BJ (cell line): Measurements from ENCODE around the gene IL13. TPM values are rescaled to one million over a fixed set of nuclear protein-coding genes. Genes with fewer than 3 reads are reported as not detected.

ENCODE experiments used
- CTCF ChIA-PET: fragments of 350-600 bp; formaldehyde crosslinking; extraction: SDS; loops from one replicate; lab custom pipeline; 2021; ENCODE audit warnings: antibody characterized with exemption, inconsistent platforms; lab: Yijun Ruan, JAX
- POLR2A ChIA-PET: fragments of 300-600 bp; sonication (Branson Sonifier 250); formaldehyde crosslinking; extraction: SDS; loops from one replicate; lab custom pipeline; 2021; ENCODE audit warnings: antibody characterized with exemption; lab: Charles Lee
- DNase-seq: peaks from one replicate; pipeline ENCODE4 v3.0.0-alpha.2; 2011; ENCODE audit warnings: low read depth
- H3K27me3 ChIP-seq: 2 replicates; pipeline ENCODE4 v1.6.0; 2011; ENCODE audit warnings: low read length; ENCODE audit not compliant: control insufficient read depth, insufficient read depth
- H3K36me3 ChIP-seq: 2 replicates; pipeline ENCODE4 v1.5.1; 2011; ENCODE audit warnings: low read length; ENCODE audit not compliant: control insufficient read depth, insufficient read depth
- H3K4me3 ChIP-seq: 2 replicates; pipeline ENCODE4 v1.5.1; 2011; ENCODE audit warnings: low read depth, mild to moderate bottlenecking, control low read depth, low read length
- CTCF ChIP-seq: IDR thresholded peaks from 2 replicates; pipeline ENCODE4 v1.5.1; 2011; ENCODE audit warnings: low read depth, mild to moderate bottlenecking, control low read depth, inconsistent platforms, low read length, moderate library complexity; ENCODE audit not compliant: insufficient read depth
- polyA plus RNA-seq: library from polyadenylated mRNA; depleted of rRNA; stranded (reverse); fragments of >200 nt; gene quantifications from 2 replicates; pipeline ENCODE4 v1.2.3, GENCODE V29; 2011

IL13 gene
- polyA plus RNA-seq, 1 experiment, result not detected

GRCh38 chr5:132667761-132668705, 10.1 kb downstream of the IL13 start:
- POLR2A ChIA-PET, result no interaction called here
- DNase-seq, result no peak
- no peak for TF ChIP-seq CTCF
- CTCF ChIA-PET, result no interaction called here
- no peaks in the 10 kb centered on the region for H3K36me3 ChIP-seq
- H3K27me3 ChIP-seq, result no peaks in the 10 kb centered on the region
- H3K4me3 ChIP-seq, result no peak overlapping the region

GRCh38 chr5:132668706-132669454, 10.9 kb downstream of the IL13 start:
- ChIA-PET POLR2A (no interaction called here), CTCF (no interaction called here)
- TF ChIP-seq CTCF, result no peak
- DNase-seq, result no peak
- no peaks in the 10 kb centered on the region for H3K36me3 ChIP-seq
- no peak overlapping the region for H3K4me3 ChIP-seq
- no peaks in the 10 kb centered on the region for H3K27me3 ChIP-seq

GRCh38 chr5:132669455-132669820, 11.5 kb downstream of the IL13 start:
- TF ChIP-seq CTCF, result no peak
- no peaks in the 10 kb centered on the region for H3K27me3 ChIP-seq
- no peaks in the 10 kb centered on the region for H3K36me3 ChIP-seq
- CTCF ChIA-PET, result interaction anchor here (0.6 kb wide), 1 partner anchor 540 kb away, joined by 5 read pairs; no protein-coding TSS in a partner anchor
- no peak overlapping the region for H3K4me3 ChIP-seq
- POLR2A ChIA-PET, result no interaction called here
- DNase-seq, result no peak

- ChIA-PET CTCF (interaction anchor here (0.6 kb wide), 2 partner anchors 17 to 541 kb away, joined by 3 to 5 read pairs; no protein-coding TSS in a partner anchor), POLR2A (no interaction called here)
- Histone ChIP-seq H3K4me3 (no peak overlapping the region), H3K36me3 (no peaks in the 10 kb centered on the region), H3K27me3 (no peaks in the 10 kb centered on the region)
- no peak for DNase-seq
- no peak for TF ChIP-seq CTCF
These were observed 12.3 kb downstream of the IL13 start for GRCh38 chr5:132669966-132670882.
